Epithelial cell of esophagus (primary cell): ENCODE measurements around the gene FAM83F.

Experiments
- DNase-seq: peaks from one replicate; pipeline ENCODE4 v3.0.0; 2010; ENCODE audit warnings: low read depth
- H3K4me3 ChIP-seq: 2 replicates; pipeline ENCODE4 v1.5.1; 2011; ENCODE audit warnings: mild to moderate bottlenecking, low read length, control low read depth
- TF ChIP-seq, protein P1 (sequence below): IDR thresholded peaks from 2 replicates; pipeline ENCODE4 v1.5.1; 2011; ENCODE audit warnings: low read depth, mild to moderate bottlenecking, low read length, control low read depth, inconsistent platforms; ENCODE audit not compliant: insufficient read depth; ENCODE audit errors: missing control alignments

FAM83F gene

DNA sequence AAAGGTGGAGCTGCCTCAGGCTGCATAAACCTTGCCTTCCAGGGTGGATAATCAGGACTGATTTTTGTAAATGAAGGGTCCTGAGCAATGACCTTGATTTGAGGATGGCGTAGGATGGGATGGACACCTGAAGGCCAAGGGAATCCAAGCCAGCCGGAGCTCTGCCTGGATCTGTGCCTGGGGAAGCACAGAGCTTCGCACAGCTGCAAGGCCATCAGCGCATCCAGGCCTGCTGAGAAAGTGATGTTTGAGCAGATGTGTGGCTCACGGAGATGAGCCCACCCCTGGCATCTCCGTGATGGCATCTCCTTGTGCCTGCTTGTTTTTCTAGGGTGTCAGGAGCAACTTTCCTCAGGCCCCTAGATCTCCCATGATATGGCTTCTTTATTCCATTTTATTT is 23.3 kb downstream of the FAM83F start:
- H3K4me3 ChIP-seq = no peak overlapping the region
- TF ChIP-seq, protein P1, sequence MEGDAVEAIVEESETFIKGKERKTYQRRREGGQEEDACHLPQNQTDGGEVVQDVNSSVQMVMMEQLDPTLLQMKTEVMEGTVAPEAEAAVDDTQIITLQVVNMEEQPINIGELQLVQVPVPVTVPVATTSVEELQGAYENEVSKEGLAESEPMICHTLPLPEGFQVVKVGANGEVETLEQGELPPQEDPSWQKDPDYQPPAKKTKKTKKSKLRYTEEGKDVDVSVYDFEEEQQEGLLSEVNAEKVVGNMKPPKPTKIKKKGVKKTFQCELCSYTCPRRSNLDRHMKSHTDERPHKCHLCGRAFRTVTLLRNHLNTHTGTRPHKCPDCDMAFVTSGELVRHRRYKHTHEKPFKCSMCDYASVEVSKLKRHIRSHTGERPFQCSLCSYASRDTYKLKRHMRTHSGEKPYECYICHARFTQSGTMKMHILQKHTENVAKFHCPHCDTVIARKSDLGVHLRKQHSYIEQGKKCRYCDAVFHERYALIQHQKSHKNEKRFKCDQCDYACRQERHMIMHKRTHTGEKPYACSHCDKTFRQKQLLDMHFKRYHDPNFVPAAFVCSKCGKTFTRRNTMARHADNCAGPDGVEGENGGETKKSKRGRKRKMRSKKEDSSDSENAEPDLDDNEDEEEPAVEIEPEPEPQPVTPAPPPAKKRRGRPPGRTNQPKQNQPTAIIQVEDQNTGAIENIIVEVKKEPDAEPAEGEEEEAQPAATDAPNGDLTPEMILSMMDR = no peak
- DNase-seq = no peak

DNA sequence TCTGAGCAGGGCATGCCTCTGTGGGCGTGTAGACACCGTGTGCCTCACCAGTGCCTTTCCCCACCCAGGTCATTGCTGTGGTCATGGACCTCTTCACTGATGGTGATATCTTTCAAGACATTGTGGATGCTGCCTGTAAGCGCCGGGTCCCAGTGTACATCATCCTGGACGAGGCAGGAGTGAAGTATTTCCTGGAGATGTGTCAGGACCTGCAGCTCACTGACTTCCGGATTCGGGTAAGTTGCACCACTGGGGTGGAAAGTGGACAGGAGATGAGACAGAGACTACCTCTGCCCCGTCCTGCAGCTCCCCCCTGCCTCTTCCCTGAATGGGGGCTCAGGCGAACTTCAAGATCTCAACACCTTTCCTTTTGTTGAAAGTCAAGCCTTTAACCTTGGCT is 24.3 kb downstream of the FAM83F start:
- TF ChIP-seq, protein P1 = no peak
- peak; percentile 89 for DNase-seq
- H3K4me3 ChIP-seq = no peak overlapping the region

DNA sequence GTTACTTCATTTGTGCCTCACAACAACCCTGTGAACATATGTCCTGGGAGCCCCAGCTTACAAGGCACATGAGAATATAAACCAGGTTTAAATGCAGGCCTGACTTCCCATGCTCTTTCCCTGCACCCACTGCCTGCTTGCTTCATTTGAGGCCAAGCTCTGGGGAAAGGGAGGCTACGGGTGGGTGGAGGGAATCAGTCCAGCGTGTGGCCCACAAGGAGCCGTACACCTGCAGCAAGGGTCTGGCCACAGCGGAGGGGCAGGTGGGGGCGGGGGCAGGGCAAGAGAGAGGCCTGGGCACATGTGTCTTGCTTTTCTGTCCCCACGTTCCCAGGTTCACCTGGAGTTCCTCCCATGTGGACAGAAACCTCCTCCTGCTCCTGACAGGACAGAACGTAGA is 26.2 kb downstream of the FAM83F start:
- TF ChIP-seq, protein P1 = no peak

DNA sequence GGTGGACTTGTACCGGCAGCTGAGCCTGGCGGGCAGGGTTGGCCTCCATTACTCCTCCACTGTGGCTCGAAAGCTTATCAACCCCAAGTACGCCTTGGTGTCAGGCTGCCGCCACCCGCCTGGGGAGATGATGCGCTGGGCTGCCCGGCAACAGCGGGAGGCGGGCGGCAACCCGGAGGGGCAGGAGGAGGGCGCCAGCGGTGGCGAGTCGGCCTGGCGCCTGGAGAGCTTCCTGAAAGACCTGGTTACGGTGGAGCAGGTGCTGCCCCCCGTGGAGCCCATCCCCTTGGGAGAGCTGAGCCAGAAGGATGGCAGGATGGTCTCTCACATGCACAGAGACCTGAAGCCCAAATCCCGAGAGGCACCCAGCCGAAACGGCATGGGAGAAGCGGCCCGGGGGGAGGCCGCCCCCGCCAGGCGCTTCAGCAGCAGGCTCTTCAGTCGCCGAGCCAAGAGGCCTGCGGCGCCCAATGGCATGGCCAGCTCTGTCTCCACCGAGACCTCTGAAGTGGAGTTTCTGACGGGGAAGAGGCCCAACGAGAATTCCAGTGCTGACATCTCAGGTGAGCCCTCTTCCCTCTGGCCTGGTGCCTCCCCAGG is 26.7 kb downstream of the FAM83F start:
- no peak for DNase-seq
- H3K4me3 ChIP-seq = no peak overlapping the region
- TF ChIP-seq, protein P1 = no peak

More for the DNA sequence above, 26.2 kb downstream of the FAM83F start:
- H3K4me3 ChIP-seq = no peak overlapping the region
- DNase-seq = no peak

DNA sequence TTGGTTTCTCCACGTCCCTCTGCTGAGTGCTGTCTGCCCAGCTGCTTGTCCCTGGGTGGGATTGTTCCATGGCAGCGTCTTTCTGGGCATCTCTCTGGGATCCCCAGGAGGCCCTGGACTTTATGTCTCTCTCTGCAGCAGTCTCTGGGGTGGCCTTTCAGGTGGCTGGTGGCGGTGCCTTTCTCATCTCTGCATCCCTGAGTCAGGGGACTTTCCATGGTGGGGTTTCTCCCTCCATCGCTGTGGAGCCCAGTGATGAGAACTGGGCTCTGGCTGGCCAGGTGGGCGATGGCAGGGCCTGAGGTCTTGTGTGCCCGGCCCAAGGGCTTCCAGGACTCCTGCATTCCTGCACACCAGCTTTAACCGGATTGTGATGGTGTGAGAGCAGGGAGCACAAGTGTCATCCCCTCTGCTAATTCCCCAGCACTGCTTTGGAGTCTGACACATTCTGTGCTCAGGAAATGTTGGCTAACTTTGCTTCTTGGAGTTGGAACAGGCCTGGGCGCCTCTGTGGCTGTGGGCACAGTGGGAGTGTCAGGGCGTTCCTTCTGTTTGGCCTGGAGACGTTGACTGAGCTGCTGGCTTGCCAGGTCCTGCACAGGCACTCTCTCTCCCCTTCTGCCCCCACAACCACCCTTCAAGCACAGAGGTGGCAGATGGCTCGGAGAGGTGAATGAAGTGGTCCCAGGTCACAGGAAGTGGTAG is 27.9 kb downstream of the FAM83F start:
- peak; percentile 96 for DNase-seq
- TF ChIP-seq, protein P1 = no peak
- H3K4me3 ChIP-seq = no peak overlapping the region

DNA sequence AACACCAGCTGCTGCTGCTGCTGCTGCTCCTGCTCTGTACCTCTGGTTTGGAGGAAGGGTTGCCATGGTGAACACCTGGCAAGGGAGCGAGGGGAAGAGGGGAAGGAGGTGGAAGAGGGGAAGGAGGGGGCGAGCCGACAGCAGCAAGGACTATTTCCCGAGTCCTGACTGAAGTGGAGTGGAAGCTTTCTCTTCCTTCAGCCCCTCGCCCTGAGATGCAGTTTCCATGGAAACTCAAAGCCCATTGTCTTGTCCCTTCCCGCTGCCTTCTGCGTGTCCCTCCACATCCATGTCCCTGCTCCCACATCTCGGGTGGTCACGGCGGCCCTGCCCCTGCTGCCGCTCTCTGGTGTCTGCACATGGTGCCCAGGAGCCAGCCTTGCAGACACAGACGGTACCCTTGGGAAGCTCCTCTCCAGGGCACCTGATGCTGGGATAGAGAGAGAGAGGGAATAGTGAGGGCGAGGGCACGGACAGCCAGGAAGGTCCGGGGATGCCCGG is 28.6 kb downstream of the FAM83F start:
- H3K4me3 ChIP-seq = no peak overlapping the region
- TF ChIP-seq, protein P1 = no peak
- DNase-seq = no peak
